Activated T-helper 1 cell treated with Interleukin-2 at 50 U/mL for 16 hours (primary cell): Measurements from ENCODE around the gene ZNF536.

Experiments
- DNase-seq: peaks from one replicate; pipeline ENCODE4 v3.0.0-alpha.2; 2020; ENCODE audit warnings: low read depth

ZNF536 gene

DNA sequence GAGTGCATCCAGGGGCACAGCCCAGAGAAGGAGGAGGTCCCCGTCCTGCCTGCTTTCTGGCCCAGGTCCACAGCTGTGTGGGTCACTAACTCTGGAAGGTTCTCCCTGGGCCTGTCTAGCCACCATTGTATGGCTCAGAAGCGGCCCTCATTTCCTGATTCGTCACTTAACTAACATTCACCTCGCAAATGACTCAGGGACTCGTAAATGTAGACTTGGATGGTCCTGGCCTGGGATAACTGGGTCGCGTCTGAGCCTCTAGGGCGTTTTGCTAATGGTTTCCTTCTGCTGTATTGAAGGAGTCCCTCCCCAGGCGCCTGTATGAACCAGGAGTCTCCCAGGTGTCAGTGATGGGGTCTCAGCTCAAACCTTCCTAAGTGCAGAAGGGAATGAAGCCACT, 162.8 kb downstream of the ZNF536 start:
- no peak for DNase-seq

DNA sequence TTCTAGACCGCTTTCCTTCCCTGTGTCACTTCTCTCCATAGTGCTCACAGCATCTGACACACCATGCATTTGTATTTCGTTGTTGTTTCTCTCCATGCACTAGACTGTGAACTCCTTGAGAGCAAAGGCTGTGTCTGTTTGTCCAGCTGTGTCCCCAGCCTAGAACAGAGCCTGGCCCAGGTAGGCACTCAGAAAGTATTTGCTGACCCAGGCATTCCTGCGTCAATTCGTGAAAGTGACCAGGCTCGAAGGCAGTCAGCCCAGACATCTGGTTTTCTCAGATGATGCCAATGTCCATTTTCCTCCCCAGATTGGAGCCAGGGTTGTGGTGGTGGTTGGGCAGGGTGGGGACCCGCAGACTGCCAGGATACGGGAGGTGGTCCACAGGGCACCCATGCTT, 164.8 kb downstream of the ZNF536 start:
- no peak for DNase-seq

DNA sequence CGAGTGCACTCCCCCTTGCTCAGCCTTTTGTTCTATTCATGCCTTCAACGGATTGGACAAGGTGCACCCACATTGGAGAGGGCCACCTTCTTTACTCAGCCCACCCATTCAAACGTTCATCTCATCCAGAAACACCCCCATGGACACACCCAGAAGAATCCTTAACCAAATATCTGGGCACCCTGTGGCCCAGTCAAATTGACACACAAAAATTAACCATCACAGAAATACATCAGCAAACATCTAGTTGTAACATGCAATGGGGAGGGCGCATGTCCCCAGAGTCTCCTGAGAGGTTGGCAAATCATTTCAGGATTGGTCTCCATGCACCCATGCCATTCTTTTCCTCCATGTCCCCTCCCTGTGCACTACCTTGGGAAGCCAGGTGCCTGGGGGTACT, 167.1 kb downstream of the ZNF536 start:
- DNase-seq: no peak

DNA sequence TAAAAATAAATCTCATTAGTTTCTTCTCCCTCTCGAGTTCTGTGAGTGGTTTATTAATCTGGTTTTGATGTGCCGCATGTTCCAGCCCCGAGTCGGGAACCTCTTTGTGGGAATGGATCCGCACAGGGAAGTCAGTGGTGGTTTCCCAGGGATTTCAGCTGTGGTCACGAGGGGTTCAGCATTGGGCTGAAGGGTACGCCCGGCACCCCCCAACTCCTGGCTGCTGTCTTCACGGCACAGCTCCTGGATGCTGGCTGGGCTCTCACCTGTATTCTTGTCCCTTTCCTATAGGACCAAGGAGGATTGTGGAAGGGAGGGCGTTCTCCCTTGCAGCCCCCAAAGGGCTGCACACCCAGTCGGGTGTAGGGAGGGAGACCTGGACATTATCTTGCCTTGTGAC, 167.8 kb downstream of the ZNF536 start:
- no peak for DNase-seq

DNA sequence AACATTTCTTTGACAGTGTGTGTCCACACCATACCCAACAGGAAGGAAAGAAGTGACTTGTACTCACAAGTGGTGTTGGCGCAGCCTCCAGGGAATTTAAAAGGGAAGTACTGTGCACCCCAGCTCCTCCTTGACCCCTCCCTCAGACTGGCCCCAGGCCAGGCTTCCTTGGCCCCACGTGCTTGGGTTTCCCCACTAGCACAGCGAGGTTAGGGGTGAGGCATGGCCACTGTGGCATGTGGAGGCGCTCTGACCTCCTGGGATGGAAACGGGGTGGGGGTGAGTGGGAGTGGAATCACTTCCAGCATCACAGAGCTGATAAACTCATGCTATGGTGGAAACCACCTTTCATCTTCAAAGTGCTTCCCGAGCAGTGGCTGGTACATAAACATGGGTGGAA, 168.6 kb downstream of the ZNF536 start:
- no peak for DNase-seq

DNA sequence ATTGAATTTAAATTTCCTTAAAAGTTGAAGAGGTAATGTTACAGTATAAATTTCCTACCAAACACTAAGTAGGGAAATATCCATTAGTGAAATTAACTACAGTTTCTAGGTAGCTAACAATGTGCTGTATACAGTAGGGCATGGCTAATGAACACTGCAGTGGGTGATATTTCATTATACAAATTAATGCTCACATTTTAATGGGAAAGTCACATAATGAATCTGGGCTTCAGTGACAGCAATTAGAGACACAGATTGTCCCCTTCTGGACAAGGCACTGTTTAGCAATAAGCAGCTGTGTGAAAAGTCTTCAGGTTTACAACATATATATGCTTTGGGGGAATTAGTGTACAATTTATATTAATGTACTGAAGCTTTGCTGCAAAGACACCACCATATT, 169.4 kb downstream of the ZNF536 start:
- DNase-seq: no peak

DNA sequence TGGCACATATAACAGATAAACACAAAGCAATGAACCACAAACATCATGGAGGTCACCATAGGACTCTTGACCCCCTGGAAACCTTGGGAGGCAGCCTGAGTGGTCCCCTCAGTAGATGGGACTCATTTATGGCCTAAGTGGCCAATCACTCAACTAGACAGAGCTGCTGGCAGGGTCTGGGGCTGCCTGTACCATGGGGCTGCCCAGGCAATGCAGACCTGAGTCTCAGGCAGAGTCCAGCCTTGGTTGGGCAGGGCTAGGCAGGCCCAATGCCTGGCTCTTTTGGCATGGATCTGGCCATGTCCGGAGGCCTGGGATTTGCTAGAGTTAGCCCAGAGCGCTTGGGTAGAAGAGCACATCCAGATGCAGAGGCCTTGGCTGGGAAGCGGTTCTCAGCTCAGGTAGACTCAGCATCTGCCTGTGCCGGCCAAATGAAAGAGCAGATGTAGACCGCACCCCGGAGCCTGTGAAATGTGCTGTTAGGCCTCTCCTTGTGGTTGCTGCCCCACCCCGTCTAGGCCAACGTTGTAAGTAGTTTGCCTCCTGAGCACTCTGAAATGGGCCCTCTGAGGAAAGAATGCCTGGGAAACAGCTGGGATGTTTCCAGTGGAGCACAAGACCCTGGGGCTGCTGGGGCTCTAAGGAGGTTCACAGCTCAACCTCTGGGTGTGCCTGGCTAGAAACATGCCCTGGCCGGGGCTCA, 171.2 kb downstream of the ZNF536 start:
- DNase-seq: no peak

DNA sequence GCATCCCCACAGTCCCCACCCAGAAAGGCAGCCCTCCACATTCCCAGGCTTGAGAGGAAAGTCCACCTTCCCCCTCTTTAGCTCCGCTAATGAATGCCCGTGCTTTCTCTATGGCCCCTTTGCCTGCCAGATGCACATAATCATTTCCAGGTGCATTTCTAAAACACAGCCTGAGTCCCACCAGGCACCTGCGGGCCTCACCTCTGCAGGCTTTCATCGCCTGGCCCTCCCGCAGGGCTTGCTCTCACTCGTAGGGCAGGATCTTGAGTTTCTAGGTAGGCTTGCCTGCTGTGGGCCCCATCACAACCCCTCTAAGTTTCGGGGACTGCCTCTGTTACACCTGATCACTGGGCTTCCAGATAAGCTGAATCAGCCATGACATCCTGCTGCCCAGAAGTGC, 173.6 kb downstream of the ZNF536 start:
- DNase-seq: no peak

DNA sequence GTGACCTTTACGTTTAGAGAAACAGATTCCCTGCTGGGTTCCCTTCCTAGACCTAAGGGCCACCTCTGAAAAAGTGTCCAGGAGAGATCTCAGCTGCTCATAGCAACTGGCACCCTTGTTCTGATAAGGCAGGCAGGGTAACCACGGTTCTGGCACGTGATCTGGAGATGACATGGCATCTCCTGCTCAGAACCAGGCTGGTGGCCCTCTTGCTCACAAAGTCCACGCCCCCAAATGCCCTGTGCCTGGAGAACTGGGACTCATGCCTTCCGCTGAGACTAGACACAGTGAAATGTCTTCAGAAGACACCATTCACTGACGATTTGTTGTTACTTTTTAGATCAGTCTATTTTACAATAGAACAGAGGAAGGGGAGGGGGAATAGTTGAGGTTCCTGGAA, 174.1 kb downstream of the ZNF536 start:
- DNase-seq: no peak

DNA sequence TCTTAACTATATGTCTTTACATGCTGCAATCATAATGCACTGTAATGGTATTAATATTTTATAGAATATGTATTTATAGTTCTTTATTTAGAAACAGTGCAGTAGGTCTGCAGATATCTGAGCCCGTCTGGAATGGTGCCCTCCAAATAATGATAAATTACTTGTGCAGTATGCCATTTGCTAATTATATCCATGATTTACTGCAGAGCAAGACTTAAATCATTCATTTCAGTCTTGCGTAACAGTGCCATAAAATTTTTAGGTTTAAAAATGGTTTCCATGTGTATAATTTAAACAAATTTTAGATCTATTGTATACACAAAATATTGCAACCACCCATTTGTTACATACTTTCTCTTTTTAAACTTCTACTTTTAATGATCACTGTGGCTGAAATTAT, 175.1 kb downstream of the ZNF536 start:
- no peak for DNase-seq

DNA sequence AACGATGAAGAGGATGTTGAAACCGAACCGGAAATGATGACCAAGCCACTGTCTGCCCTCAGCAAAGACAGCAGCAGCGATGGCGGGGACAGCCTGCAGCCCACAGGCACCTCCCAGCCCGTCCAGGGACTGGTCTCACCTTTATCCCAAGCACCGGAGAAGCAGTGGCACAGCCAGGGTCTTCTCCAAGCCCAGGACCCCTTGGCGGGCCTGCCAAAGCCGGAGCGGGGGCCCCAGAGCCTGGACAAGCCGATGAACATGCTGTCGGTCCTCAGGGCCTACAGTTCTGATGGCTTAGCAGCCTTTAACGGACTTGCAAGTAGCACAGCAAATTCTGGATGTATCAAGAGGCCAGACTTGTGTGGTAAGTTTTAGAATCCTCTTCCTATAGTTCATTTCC, 177.0 kb downstream of the ZNF536 start:
- DNase-seq: no peak

DNA sequence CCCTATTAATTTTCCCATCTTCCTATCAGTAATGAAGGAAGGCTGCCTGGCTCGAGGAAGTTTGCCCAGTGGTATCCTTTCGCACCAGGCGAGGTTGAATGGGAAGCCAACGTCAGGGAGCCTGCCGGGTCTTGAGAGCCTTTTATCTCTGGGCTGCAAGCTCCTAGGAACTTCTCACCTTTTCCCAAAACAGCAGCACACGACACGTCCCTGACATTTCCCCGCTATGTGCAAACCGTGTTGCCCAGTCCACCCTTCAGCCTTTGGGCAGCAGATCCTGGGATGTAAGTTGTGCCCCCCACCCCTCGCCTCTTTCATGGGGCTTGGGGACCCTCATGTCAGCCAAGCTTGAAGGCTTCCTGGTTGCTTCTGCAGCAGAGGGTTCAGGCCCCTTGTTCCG, 179.1 kb downstream of the ZNF536 start:
- DNase-seq: no peak

DNA sequence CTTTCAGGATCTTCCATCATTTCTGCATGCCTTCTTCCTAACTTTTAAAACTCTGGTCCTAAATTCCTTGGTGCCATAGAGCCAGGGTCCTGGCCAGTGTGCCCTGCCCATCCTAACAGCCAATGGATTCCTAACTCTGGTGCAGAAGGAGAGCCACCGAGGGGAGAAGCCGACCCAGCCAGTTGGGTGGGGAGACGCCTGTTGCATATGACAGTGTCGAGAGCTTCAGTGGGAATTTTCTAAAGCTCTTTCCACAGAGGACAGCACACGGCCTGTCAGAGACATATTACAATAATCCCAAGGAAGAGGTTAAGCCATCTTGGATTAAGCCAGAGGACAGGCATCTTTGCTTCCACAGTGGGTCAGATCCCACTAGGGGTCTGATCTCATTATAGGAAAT, 180.4 kb downstream of the ZNF536 start:
- DNase-seq: no peak

DNA sequence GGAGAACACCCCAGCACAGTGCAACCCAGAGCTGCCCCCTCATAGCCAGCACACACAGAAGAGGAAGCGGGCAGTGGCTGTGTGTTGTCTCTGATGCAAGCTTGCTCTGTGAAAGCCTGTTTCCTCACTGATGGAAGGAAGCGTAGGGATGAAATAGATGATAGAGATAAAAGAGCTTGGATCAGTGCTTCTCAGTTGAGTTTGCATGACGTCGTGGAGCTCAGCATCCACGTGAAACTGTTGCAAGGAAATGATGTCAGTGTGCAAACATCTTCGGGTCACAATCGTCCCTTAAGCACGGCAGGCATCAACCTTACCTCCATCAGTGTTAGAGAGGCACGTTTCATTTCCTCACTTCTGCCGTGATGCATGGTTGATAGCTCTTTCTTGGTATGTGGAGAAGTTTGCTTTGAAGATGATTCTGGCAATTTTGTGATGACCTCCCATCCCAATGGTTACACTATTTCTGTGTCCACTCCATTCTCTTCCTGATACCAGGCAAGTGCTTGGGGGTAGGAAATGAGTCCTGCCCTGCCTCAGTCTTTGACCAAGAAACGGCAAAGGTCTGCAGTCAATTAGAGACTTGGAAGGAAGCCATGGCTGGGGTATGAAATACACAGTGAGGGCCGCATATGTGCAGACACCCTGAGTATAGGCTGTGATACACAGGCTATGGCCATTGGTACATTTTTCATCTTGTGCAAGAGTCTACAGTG, 183.0 kb downstream of the ZNF536 start:
- DNase-seq: no peak

DNA sequence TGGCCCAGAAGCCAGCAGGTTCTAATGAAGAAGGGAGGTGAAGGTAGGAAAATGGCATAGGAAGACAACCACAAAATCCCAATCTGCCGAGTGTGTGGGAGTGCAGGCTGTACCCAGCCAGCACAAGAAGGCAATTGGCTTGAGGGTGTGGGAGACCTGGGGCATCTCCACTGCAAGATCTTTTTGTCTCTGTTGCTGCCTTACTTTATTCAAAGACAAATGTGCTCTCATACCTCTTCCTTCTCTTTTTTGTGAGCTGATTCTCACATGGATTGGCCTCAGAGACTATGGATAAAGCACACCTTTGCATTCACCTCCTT, 183.6 kb downstream of the ZNF536 start:
- no peak for DNase-seq

DNA sequence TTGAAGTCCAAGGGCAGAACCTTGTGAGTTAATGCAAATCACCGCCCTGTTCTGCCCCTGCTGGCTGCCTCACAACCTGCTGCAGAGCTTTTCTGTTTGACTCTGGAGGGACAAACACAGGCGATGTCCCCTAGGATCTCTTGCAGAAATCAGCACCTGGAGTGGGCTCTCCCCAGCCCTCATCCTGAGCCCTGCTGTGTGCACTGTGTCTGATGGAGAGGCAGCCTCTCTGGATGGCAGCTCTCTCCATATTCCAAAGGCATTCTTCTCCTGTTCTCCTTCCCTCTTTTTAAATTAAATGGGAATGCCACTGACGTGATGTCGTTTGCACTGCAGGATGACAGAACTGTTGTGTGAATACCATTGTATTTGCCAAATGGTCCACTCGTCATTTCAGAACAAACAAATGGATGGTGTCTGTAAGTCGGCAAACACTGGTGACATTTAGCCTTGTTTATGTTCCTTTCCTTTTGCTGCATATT, 184.1 kb downstream of the ZNF536 start:
- DNase-seq: no peak

DNA sequence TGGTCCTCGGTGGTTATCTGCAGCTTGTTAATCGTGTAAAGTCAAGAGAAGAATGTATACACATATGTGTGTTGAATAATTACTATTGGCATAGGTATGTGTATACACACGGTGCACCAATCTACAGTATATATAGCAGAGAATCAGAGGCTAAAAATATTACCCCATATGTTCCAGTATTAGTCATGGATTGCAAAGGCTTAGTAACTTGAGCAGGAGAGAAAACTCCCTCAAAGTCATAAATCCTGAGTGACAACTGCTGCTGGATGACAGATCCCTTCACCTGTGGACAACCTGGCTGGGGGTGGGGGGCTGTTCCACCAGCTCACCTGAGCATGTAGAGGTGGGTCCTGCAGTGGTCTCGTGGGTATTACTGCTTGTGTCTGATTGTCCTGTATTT, 185.0 kb downstream of the ZNF536 start:
- DNase-seq: no peak

DNA sequence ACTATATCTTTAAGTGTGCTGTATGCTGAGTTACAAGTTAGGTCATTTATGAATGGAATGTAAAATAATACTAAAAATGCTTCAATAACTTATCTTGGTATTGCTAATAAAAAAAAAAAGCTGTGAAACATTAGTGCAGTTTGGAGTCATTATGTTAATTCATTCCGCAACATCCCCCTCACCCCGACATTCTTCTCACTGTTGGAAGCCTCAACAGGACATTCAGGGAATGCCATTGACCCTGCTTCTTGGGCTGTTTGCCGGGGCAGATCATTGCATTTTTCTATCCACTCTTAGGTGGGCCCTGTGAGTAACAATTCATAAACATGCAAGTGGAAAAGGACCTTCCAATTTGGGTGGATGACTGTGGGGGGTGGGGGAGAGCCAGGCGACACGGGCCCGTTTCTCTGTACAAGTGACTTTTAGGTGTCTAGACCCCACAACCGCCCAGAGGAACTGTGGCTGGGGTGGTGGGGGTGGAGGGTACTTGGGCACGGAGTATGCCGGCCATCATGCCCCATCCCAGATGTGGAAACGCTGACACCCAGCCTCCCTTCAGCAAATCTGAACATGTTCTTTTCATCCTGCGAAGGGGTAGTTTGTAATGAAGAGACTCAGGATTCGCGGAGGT, 185.9 kb downstream of the ZNF536 start:
- DNase-seq: no peak

DNA sequence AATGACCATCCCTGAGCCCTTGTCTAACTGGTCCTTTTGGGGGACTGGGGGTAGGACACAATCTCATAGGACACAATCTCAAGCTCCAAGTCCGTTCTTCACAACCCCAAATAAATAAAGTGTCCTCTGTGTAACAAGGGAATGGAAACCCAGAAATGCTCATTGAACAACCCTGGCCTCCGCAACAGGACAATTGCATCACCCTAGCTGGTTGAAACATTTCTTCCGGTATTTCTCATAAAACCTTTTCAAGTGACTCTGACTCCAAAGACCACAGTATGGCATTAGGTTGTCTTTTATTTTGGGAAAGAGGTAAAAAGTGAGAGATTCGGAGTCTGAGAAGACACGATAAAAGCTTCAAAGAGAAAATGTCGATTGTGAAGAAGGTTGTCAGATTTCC, 186.6 kb downstream of the ZNF536 start:
- no peak for DNase-seq

DNA sequence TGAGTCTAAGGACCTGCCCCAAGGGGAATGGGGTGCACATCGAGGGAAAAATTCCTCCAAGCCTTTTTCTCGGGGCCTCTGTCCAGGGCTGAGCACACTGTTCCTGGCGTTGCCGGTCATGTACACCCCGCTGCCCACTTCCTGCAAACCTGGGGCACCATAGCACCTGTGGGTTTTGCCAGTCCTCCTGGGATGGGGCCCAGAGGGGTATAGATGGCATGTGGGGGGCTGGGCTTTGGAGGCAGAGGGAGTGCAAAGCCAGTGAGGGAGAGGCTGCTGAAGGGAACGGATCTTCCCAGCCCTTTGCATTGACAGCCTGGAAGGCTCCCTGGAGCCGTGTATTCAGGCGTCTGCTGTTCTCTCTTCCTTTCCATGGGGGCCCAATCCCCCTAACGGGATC, 187.3 kb downstream of the ZNF536 start:
- DNase-seq: no peak

DNA sequence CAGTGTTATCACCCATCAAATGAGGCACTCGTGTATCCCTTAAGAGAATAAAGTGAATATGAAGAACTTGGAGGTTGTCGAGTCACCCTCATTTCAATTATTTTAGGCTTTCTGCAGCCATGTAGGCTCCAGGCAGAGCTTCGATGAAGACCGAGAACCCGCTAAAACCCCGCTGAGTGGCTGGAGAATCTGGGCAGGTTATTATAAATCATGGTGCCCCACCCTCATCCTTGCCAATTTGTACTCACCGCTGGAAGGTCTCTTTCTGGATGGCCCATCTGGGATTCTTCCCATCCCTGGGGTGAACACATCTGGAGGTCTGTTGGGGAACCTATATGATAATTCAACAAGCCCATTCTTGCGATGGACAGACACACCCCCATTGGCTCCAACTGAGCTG, 190.8 kb downstream of the ZNF536 start:
- no peak for DNase-seq

DNA sequence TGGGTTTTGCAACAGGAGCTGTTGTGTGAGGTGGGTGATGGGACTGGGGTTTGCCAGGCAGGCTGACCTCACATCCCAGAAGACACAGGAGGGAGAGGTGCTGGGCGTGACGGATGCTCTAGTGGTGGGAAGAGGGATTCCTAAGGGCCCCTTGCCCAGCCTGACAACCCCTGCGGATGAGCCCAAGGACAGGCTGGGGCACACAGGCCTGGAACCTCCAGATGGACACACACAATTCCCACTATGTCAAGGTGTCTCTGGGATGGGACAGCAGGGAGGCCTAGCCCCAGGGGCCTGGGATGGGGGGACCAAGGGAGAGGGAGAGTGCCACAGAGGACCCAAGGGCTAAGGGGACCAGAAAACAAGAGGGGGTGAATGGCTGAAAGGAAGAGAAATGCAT, 191.5 kb downstream of the ZNF536 start:
- DNase-seq: no peak

DNA sequence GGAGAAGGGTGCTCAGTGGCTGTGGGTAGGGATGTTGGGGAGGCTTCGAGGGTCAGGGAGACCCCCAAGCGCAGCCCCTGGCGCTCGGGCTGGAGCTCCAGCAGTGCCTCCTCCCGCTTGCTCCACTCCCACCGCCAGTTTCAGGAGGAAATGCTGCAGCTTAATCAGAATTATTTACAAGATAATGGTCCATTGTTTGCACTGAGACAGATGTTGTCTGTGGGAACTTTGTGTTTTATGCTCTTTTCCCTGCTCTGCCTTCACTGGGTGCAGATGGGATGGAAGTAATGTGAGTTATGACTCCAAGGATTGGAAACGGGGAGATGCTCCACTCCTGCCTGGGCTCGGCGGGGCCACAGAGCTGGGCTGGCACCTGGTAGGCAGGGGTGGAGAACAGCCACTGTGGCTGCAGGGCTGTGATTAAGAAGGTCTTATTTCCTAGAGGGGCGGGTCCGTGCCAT, 192.4 kb downstream of the ZNF536 start:
- no peak for DNase-seq

DNA sequence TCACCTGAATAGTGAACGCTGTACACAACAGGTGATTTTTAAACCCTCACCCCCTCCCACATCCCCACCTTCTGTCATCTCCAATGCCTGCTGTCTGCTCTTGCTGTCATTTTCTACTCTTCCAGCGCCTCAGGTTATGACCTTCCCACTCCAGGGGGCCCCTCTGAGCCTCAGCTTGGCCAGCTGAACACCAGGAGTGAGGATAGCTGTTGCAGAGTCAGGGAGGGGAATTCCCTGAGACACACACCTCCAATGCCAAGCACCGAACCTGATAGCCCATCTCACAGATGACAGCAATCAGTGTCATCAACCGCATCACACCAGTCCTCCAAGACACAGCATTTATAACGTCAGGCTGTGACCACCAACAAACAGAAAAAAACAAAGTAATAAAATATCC, 193.5 kb downstream of the ZNF536 start:
- no peak for DNase-seq
